GM19372 (cell line): ENCODE results near the gene WNT7B.

Experiments
- ATAC-seq: cut with Tn5 transposase; IDR thresholded peaks from one replicate; pipeline ENCODE4 v1.9.1; 2021; ENCODE audit warnings: mild to moderate bottlenecking, low read depth, moderate library complexity; ENCODE audit not compliant: unreplicated experiment

Gene WNT7B

DNA sequence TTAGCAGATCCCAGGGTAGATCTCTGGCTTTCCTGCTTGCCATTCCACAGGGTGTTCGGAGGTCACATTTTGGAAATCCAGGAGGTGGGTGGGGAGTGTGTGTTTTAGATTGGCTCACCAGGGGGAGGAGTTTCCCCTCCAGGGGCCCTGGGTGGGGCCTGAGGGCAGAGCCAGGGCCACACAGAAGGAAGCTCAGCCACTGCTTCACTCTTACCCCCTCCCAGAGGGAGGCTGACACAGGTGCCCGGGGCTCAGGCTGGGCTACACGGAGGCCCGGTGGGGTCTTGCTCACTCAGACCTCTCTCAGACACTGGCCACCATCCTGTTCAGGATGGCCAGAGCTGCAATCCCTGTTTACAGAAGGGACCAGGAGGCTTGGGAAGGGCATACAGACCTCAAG is 2.5 kb downstream of the WNT7B start:
- no peak for ATAC-seq

- ATAC-seq: no peak
These were observed 4.1 kb downstream of the WNT7B start for GRCh38 chr22:45972889-45973253.

DNA sequence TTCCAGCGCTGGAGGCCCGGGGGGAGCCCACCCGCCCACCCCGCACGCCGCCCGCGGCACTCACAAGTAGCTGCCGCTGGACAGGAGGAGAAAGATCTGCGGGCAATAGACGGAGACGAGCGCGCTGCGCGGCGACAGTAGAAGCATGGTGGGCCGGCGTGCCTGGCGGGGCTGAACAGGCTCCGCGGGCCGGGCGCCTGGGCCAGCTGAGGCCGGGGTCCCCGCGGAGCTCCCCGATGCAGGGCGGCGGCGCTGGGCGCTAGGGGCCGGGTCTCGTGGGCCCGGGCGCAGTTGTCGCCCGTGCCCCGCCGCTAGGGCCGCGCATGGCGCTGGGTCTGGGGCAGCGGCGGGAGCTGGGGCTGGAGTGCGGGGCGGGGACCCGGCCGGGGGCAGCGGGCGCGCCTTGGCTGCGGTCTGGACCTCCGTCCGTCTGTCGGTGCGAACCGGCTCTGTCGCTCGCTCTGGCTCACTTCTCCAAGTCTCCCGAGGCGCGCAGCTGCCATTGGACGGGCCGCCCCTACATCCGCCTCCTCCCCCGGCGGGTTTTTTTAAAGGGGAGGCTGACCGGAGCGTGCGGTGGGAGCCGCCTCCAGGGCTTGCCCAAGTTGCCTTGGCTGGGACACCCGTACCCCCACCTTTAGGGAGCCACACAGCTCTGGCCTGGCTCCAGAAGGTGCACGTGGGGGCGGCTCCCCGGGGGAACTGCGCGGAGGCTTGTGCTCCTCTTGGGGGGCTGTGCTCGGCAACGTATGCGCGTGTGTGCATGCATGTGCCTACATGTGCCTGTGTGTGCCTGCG is 4.7 kb downstream of the WNT7B start:
- ATAC-seq: no peak

GRCh38 chr22:45971408-45972028 is 5.4 kb downstream of the WNT7B start:
- no peak for ATAC-seq

- ATAC-seq: no peak
These were observed 6.1 kb downstream of the WNT7B start for GRCh38 chr22:45970705-45971407.

- ATAC-seq: no peak
These were observed 7.0 kb downstream of the WNT7B start for GRCh38 chr22:45969801-45970470.

DNA sequence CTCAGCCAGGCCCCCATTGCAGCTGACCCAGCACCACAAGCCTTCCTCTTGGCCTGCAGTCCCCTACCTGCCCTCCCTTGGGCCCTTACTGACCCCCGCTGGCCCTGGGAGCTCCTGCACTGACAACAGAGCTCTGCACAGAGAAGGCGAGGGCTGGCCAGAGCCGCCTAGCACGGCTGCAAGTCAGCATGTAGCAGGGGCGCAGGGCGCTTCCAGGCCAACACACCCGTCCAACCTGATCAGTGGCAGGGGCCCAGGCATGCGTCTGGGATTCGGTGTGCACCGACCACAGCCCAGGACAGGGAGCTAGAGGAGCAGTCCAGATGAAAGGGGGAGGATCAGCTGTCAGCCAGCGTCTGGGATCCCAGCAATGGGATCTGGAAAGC is 7.6 kb downstream of the WNT7B start:
- ATAC-seq: no peak

DNA sequence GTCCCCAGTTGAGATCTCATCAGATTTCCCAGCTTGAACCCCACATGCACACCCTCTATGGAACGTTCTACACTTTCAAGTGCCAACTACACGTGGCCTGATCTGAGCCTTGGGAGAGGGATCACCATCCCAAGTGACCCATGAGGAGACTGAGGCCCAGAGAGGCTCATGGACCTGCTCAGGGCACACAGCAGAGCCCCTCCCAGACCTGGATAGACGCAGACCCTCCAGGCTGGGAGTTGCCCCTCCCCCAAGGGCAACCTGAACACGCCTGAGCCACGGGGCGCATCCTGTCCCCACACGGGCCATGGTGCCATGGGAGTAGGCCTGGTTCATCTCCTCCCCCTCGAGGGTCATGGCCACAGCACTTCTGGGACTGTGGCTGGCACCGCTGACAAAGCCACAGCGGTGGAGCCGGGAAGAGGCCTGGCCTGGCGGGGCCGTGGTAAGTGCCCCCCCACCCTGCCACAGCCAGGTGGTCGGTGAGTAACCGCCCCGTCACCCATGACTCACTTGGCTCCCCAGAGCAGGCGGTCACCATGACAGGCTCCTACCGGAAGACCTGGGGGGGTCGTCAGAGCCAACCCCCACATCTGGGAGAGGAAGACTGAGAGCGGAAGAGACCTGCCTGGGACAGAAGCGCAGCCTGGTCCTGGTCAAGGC is 8.1 kb downstream of the WNT7B start:
- no peak for ATAC-seq

DNA sequence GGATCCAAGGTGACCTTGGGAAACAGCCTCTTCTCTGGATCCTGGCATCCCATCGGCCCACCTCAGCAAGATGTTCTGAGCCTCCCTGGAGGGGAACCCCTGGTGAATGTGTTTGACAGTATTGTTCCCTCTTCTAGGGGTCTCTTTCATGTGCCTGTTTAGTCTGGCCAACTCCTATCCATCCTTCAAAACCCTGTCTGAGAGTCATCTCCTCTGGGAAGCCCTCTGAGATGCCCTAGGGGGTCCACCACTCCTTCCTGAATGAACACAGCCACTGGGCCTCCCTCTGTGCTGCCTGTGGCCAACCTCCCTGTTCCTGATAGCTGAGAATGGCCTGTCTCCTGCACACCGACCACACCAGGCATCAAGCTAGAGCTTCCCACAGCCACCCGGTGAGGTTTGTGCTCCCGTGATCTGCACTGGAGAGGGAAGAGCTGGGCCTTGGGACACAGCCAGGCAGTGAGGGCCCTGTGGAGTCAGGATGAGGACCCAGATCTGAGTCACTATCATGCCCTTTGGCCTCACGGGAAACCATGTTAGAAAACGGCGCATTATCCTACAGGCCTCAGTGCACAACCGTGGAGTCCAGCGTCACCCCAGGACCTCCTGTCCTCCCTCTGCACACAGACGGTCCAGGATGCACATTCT is 8.8 kb downstream of the WNT7B start:
- ATAC-seq: no peak

- ATAC-seq: no peak
These were observed 10.0 kb downstream of the WNT7B start for GRCh38 chr22:45966895-45967365.

DNA sequence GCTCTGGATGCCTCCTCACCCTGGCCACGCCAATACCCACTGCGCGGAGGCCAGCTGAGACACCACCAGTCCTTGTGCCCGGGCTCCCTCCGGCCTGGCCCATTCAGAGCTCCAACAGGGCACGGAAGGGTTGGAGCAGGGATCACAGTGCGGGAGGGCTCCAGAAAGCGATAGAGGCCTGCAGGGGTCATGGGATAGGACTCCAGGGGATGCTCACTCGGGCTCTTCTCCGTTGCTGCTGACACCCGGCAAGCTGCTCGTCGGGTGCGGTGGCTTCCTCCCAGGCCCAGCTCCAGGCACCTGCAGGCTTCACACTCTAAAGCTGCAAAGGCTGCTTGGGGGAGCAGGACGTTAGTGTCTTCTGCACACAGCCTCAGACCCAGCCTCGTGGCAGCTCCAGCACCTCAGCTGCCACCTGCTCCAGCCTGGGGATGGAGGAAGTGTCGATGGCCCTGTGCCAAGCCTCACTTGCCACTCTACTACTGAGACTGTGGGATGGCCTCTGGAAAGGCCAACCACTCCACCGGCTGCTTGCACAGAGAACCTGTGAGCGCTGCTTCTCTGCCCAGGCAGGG is 10.6 kb downstream of the WNT7B start:
- ATAC-seq: no peak

DNA sequence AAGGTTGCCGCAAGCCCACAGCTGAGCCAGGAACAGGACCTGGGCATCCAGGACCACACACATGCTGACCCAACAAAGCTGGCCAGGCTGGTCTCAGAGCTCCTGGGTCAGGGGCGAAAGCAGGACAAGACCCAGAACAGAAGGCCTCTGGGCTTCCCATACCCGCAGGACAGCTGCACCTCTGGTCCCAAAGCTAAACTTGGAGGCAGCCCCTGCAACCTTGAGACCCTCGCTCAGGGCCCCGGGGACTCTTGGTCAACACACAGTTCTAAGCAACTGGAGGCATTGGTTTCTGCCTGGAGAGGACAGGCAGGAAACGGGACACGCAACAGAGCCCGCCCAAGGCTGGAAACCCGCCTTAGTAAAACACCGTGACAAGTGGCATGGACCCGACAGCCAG is 11.4 kb downstream of the WNT7B start:
- no peak for ATAC-seq

- ATAC-seq: no peak
These were observed 11.9 kb downstream of the WNT7B start for GRCh38 chr22:45964926-45965527.

- no peak for ATAC-seq
These were observed 12.6 kb downstream of the WNT7B start for GRCh38 chr22:45964372-45964771.

GRCh38 chr22:45963821-45964220 is 13.1 kb downstream of the WNT7B start:
- no peak for ATAC-seq

DNA sequence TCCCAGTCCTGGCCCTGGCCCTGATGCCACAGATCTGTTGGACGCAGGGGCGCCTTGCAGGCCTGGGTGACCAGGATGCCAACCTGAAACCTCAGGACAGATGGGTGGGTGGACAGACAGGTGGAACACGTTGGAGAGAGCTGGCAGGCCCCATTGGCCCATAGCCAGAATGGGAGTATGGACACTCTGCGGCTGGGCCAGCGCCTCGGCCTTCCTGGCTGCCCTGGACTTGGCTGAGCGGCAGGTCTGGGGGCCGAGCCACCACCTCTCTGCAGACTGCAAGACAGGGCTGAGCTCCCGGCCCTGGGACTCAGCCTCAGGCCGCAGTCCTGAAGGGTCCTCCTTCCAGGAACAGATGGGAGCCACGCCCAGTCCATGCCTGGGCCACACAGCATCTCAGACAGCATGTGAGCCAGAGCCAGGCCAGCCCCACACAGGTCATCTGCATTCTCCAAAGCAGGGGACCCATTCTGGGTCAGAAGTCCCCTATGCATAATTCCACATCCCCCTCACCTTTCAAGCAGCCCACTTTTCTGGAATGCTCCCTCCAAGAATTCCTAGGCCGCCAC is 14.1 kb downstream of the WNT7B start:
- ATAC-seq: no peak

GRCh38 chr22:45962434-45962718 is 14.6 kb downstream of the WNT7B start:
- no peak for ATAC-seq

DNA sequence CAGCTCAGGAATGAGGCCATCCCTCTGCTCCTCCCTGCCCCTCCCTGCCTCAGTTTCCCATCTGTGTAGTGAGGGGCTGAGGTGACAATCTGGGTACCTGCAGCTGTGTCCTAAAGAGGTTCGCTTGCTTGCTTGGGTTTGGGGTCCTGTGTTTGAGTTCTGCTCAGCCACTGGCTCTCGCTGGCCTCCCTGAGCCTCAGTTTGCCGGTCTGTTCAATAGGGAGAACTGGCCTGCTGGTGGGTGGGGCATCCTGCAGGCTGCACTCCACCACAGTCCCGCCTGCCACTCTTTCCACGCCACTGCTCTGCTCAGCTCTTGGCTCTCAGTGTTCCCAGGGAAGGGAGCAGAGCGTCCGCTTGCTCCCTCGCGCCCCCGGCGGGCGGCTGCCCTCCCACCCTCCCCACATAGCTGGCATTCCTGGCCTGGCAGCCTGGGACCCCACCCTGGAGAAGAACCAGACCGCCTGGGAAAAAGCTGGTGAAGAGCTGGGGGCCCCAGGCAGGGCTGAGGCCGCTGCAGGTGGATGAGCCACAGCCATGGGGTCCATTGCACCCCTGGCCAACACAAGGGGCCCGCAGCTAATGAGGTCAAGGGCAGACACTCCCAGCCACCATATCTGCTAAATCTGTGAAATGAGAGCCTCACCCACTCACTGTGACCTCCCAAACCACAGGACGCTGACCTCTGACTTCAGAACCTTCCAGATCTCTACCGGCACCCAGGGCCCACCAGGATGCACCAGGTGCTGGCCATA is 15.1 kb downstream of the WNT7B start:
- ATAC-seq: no peak
